ENCODE data around the gene KLHL35.

Gene KLHL35

GRCh38 chr11:75440960-75441803, 8.2 kb upstream of the KLHL35 start:
- no peak for TF ChIP-seq CTCF (IDR thresholded peaks at IDR 0.05; ENCODE audit: insufficient read depth, low read depth, low read length, missing control alignments)
- DNase-seq (ENCODE audit: low read depth), result no peak
- H3K4me3 ChIP-seq (ENCODE audit: low read length), result no peak overlapping the region

GRCh38 chr11:75439495-75440120, 6.6 kb upstream of the KLHL35 start:
- no peak for DNase-seq (ENCODE audit: low read depth)
- no peak for TF ChIP-seq CTCF (IDR thresholded peaks at IDR 0.05; ENCODE audit: insufficient read depth, low read depth, low read length, missing control alignments)
- no peak overlapping the region for H3K4me3 ChIP-seq (ENCODE audit: low read length)

GRCh38 chr11:75439026-75439425, 6.0 kb upstream of the KLHL35 start:
- TF ChIP-seq CTCF (IDR thresholded peaks at IDR 0.05; ENCODE audit: insufficient read depth, low read depth, low read length, missing control alignments), result no peak
- no peak for DNase-seq (ENCODE audit: low read depth)
- no peak overlapping the region for H3K4me3 ChIP-seq (ENCODE audit: low read length)

- TF ChIP-seq CTCF (IDR thresholded peaks at IDR 0.05; ENCODE audit: insufficient read depth, low read depth, low read length, missing control alignments), result no peak
- H3K4me3 ChIP-seq (ENCODE audit: low read length), result no peak overlapping the region
Observed at GRCh38 chr11:75437966-75438659, 5.1 kb upstream of the KLHL35 start.

GRCh38 chr11:75436806-75437205, 3.8 kb upstream of the KLHL35 start:
- H3K4me3 ChIP-seq (ENCODE audit: low read length), result no peak overlapping the region
- no peak for TF ChIP-seq CTCF (IDR thresholded peaks at IDR 0.05; ENCODE audit: insufficient read depth, low read depth, low read length, missing control alignments)
- DNase-seq (ENCODE audit: low read depth), result no peak

More at GRCh38 chr11:75437966-75438659, 5.1 kb upstream of the KLHL35 start:
- peak; percentile 32 for DNase-seq (ENCODE audit: low read depth)

GRCh38 chr11:75435571-75435925, 2.5 kb upstream of the KLHL35 start:
- H3K4me3 ChIP-seq (ENCODE audit: low read length), result no peak overlapping the region
- no peak for DNase-seq (ENCODE audit: low read depth)
- no peak for TF ChIP-seq CTCF (IDR thresholded peaks at IDR 0.05; ENCODE audit: insufficient read depth, low read depth, low read length, missing control alignments)

All from epithelial cell of esophagus (primary cell).